Stimulated activated CD8-positive, alpha-beta memory T cell treated with anti-CD3 and anti-CD28 coated beads, Interleukin-7, amount 100 ng/mL, for 4 hours (primary cell): Measurements from ENCODE around the gene SLC6A12.
A peak's percentile ranks its signal among the peaks of the same experiment; 100 is the strongest.
"Not testable (repeated sequence)": the region's sequence is repeated elsewhere in the genome, so short reads cannot be mapped to it uniquely, and the experiment has no call there.

Experiments
- DNase-seq, 2 donors: peaks; one replicate each; pipeline ENCODE4 v3.0.0-alpha.2; 2020; ENCODE audit warnings: low read depth in 2 of 2

Gene SLC6A12

DNA sequence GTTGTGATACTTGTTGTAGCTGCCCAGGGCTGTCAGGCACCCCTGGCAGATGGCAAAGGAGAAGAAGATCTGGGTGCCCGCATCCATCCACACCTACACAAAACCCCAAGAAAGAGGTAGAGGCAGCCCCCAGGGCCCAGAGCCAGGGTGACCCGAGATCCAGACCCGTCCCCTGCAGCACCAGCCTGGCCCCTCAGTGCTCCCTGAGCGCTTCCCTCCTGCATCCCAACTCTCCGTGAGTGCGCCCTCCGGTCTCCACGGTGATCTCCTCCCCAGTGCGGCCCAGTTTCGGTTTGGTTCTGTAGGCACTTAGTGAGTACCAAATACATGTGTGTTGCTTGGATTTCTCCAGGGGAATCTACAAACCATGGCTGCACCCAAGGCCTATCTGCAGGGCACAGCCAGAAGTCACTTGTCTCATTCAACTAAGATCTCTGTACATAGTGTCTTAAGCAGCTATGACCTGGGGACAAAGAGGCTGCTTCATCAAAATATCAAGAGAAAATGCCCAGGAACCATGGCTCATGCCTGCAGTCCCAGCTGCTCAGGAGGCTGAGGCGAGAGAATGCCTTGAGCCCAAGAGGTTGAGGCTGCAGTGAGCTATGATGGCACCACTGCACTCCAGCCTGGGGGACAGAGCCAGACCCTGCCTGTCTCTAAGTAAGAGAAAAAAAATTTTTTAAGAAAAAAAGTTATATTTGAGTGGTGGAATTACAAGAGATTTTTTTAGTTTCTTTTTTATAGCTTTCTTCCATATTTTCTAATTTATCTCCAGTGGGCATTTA is 15.9 kb downstream of the SLC6A12 start:
- DNase-seq, result no peak

DNA sequence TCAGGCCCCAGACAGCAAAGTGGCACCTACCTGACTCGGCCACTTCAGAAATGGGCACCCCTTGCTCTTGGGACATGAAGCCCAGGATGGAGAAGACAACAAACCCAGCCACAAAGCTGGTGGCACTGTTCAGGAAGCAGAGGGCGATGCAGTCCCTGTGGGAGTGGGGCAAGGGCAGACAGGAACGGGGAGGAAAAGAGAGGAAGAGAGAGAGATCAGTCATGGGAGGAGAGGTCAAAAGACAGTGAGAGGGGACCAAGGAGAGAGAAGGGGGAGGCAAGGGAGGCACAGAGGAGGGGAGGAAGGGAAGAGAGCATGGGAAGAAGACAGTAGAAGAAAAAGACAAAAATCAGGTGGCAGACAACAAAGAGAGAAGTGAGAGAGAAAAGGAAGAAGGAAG is 16.6 kb downstream of the SLC6A12 start:
- DNase-seq, result no peak

DNA sequence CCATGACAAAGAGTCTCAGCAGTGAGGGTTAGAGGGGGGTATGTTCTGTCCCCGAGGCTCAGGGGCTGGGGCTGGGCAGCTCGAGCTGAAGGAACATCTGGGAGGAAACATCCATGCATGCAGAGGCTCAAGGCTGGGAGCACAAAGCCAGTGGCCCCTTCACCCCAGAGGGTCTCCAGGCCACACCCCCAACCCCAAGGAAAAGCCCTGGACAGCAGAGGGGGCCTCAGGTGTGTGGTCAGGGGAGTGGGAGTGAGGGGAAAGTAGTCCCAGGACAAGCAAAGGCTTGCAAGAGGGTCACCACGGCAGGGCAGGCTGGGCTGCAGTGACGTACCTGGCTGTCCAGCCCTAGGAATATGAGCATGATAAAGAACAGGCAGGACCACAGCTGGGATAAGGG is 17.5 kb downstream of the SLC6A12 start:
- DNase-seq, result no peak

DNA sequence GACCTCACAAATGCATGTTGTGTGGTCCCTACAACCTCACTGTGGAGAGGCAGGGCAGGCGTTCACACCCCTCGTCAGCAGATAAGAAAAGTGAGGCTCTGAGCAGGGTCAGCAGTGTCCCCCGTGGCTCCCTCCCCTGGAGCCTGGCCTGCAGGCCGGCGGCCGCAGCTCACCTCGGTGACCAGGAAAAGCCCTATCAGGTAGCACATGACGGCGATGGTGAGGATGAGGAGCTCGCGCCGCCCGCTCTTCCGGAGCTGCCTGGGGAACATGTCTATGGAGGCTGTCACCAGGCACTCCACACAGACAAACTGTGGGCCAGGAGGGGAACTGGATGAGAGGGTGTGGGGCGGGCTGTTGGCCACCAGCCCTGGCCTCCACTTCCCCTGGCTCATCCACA is 18.0 kb downstream of the SLC6A12 start:
- DNase-seq, result no peak

DNA sequence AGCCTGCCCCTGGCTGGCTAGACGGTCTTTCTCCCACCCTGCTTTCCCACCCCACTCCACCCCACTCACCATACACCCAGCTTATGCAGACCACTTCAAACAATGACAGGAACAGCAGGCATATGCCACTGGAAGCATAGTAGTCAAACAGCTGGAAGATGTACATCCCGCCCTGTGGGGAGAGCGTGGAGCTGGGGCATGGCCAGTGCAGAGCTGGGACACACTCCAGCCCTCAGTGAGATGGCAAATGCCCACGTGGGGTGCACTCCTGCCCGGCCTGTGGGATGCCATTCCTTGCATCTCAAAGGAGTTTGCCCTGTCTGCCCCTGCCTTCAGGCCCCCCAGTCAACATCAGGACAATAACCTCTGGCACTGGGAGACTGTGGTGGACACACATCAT is 18.8 kb downstream of the SLC6A12 start:
- no peak for DNase-seq

DNA sequence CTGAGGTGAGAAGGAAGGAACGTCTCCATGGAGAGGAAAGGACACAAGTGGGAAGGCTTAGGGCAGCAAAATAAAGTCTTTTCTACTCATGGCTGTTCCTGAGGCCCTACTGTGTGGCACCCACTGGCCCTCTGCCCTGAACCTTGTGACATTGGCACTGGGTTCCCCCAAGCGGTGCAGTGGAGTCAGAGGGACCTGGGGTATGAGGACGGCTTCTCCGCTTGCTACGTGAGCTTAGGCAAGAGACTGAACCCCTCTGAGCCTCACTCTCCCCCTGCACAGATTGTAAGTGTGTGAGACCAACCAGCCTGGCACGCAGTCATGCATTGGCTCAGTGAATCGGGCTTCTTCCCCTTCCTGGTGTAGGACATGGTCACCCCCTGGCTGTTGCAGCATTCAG is 19.7 kb downstream of the SLC6A12 start:
- no peak for DNase-seq

DNA sequence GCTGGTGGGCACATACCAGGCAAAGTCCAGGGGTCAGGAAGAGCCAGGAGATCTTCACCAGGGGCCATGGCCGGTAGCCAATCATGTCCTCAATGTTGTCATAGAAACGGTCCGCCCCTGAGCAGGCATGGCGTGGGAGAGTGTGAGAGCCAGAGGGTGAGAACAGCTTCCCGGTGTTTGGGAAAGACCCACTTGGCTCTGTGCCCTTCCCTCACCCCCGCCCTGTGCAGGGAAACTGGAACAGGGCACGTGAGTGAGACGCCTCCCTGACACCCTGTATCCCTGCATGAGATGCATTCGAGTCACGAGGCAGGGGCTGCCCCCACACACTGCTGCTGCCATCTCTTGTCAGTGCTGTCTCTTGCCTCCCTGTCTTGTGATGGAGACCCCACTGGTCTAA is 20.7 kb downstream of the SLC6A12 start:
- no peak for DNase-seq

DNA sequence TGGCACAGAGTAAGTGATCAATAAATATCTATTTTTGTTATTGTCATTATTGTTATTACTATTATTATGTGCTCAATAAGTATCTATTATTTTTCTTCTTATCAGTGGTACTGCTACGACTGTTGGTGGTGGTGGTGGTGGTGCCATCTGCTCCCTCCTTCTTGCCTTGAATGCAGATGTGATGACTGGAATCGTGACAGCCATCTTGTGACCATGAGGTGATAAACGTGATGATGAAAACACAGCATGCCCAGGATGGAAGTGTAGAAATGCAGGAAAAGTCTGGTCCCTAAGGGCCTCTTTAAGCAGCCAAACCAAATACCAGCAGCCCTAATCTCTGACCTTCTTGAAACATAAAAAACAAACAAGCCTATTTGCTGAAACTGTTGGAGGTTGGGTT is 22.4 kb downstream of the SLC6A12 start:
- no peak for DNase-seq

DNA sequence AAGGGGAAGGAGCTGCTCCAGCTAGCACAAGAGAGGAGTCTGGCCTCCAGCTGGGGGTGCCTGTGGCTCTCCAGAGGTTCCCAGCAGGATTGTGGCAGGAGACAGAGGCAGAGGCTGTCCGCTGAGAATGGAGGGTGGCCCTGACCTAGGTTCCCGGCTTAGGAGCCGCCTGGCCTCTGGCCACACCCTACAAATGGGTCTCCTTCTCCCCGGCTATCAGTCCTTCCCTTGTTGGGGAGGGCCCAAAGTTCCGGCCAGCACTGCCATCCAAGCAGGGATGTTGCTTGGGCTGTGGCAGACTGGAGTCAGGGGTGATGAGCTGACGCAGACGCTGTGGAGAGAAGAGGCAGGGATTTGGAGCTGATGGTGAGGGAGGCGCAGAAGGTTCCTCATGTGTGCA is 23.1 kb downstream of the SLC6A12 start:
- no peak for DNase-seq

DNA sequence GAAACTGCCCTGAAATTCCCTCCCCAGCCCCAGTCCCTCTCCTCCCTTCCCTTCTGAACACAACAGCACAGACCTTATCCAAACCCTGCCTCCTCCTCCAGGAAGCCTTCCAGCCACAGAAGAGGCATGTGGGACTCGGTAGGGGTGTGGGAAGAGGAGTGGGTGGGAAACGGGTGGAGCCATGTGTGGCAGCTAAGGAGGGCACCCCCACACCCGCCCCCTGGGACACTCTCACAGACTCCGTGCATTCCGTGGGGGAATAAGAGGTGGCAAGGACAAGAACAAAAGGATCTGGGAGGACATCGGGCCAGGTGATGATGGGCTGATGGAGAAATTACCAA is 24.4 kb downstream of the SLC6A12 start:
- DNase-seq, result no peak

DNA sequence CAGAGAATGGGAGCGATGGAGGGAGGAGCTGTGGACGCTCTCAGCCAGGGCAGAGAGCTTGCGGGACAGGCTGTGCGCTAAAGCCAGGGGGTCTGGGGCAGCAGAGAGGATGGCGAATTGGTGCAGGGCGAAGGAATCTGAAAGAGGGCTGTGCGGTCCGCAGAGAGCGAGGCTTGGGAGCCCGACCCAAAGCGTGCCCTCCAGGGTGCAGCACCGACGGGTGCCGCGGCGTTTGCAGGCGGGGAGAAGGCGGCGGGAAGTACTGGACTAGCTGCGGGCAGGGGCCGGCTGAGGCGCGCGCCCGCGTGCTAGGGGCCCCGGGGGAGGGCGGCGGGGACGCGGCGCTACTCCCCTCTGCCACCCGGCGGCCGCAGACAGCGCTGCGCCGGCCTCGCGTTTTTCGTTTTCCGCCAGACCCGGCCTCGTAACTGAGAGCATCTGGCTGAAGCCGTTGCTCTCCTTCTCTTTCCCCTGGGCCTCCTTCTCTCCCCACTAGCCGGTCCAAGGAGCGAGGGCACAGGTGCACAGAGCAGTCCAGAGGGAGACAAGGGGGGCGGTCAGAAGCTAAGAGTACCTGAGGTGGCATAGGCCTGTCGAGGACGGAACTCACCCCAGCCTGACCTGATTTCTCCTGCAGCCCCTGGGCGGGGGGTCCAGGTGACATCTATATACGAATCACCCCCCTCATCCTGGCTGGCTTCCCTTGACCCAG is 24.9 kb downstream of the SLC6A12 start:
- peak in 1 of 2 donors; percentile 7 for DNase-seq

DNA sequence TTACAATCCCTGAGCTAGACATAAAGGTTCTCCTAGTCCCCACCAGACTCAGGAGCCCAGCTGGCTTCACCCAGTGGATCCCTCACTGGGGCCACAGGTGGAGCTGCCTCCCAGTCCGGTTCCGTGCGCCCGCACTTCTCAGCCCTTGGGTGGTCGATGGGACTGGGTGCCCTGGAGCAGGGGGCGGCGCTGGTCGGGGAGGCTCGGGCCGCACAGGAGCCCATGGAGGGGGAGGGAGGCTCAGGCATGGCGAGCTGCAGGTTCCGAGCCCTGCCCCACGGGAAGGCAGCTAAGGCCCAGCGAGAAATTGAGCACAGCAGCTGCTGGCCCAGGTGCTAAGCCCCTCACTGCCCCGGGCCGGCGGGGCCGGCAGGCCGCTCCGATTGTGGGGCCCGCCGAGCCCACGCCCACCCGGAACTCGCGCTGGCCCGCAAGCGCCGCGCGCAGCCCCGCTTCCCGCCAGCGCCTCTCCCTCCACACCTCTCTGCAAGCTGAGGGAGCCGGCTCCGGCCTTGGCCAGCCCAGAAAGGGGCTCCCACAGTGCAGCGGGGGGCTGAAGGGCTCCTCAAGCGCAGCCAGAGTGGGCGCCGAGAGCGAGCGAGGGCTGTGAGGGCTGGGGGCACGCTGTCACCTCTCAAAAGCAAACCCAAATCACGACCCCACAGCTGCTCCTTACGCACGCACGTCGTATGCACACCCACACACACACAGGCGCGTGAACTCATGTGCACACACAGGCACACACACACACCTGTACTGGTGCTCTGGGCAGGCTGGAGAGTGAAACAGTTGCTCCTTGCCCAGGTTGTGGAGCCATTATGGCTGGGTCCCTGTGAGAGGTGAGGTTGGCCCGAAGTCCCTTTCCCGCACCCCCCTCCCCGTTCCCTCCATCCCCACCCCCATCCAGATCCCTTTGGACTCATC is 25.7 kb downstream of the SLC6A12 start:
- not testable (repeated sequence) for DNase-seq

DNA sequence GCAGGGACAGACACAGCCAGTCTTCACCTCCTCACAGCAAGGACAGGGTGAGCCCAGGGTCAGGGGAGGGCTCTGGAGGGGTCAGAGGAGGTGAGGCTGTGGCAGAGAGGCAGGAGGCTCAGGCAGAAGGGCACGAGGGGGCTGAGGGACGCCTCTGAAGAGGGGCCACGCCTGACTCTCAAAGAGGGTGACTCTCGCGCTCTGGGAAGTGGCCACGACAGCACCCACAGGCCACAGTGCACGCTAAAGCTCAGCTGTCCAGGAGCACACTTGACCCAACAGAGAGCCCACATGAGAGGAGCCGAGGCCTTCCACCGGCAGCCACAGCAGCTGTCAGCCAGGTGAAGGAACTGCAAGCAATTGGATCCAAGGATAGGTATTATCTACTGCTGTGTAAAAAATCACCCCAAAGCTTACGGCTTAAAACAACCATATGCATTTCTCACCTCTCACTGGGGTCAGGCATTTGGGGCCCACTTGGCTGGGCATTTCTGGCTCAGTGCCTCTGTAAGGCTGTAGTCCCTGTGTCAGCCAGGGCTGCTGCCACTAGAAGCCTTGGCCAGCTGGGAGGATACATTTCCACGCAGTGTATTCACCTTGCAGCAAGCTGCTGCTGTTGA is 27.8 kb downstream of the SLC6A12 start:
- DNase-seq, result no peak

DNA sequence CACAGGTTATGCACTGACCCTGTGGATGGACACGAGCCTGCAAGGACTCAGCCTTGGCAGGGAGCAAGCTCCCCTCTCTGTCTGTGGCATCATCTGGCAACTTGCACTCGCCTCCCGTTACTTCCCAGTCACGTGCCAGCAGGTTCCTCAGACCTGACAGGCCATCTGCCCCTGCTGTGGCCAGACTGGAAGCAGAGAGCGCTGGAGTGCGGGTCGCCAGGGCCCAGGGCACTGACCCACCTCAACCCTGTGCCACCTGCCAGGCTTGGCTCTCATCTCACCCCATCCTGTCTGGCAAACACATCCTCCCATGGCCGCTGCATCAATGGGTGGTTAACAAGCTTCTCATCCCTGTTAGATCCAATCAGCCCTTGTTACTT is 28.4 kb downstream of the SLC6A12 start:
- DNase-seq, result no peak

DNA sequence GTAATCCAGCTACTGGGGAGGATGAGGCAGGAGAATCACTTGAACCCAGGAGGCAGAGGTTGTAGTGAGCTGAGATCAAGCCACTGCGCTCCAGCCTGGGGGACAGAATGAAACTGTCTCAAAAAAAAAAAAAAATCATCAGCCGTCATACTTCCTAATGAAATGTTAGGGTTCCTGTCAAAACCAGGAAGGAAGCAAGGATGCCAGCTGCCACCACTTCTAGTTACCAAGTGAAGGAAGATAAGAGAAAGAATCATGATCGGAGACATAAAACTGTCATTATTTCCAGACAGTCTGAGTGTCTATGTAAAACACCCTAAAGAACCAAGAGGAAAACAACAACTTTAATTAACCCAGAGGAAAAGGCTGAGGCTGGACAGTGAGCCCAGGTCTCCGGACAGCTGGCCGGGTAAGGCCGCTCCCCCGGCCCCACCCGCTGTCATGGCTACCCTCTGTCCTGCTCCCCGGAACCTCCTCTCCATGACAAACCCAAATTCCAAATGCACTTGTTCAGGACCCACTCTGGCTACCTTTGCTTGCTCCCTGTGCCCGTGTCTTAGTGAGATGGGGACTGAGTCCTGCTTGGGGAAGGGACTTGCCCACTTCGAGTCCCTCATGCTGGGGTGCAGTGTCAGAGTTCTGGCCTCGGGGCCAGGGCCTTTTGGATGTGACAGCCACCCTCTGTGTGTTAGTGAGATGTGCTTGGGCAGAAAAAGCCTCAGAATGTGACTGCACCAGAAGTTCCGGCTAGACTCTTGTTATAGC is 29.0 kb downstream of the SLC6A12 start:
- DNase-seq, result no peak

DNA sequence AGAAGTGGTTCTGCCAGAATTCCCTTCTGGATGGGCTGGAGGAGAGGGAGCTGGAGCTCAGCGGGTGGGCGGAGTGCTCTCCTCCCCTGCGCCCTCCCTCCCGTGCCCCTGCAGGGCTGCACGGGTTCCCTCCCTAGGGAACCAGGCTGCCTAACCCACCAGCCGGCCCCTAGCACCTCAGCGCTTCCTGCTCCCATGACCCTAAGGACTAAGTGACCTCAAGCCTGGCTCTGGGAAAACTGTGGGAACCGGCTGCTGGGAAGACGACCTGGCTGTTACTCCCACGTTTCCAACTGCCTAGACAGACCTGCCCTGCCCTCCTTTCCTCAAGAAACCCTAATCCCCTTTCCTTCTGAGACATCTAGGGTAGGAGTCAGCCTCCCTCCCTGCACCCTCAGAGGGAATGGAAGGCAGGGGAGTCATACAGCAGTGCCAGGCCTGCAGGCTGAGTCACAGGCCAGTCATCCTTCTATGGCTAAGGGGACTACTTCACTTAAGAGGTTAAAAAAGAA is 31.5 kb downstream of the SLC6A12 start:
- no peak for DNase-seq

DNA sequence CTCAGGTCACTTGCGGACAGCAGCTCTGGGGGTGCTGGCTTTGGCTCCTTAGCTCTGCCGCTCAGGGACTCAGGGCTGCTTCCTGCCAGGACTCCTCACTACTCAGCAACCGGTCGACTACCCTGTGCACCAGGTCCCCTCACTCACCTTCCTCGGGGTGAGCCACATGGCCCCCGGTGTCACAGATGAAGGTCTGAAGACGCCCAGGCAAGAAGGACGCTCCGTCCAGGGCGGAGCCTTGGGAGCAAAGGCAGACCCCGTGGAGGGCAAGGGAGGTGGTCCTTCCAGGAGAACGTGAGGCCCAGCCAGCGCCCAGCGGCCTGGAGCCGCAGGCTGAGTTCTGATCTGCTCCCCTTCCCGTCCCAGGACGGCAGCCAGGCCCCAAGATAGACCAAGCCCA is 32.0 kb downstream of the SLC6A12 start:
- no peak for DNase-seq

DNA sequence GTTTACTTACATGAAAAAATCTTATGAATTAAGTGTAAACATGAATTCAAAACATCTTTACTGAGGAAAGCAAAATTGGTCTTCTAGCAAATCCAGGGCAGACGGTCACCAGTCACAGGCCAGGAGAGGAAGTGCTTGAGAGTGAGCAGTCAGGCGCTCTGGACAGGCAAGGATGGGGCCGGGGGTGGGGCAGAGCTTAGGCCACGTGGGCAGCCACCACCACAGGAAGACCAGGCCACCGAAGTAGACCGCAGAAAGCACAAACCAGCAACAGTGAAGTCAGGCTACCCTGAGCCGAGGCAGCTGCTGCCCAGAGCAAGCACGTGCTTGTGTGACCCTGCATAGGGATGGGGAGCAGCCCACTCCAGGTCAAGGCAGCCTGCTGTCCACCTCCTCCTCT is 33.5 kb downstream of the SLC6A12 start:
- no peak for DNase-seq

DNA sequence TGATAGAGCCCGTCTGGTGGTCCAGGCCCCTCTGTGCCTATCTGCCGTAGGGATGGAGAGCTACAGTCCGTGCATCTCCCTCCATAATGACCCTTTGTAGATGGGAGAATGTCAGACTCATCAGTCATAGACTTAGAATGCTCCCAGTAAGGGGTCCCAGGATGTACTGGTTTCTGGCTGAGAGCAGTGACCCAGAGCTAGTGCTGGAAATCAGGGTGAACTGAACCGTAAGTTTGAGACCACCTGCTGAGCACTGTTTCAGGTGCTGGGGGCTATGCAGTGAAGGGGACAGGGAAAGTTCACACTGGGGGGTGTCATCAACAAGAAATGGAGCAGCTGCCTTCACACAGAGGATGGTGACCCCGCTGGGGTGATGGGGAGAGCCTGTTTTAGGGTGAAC is 34.1 kb downstream of the SLC6A12 start:
- no peak for DNase-seq

DNA sequence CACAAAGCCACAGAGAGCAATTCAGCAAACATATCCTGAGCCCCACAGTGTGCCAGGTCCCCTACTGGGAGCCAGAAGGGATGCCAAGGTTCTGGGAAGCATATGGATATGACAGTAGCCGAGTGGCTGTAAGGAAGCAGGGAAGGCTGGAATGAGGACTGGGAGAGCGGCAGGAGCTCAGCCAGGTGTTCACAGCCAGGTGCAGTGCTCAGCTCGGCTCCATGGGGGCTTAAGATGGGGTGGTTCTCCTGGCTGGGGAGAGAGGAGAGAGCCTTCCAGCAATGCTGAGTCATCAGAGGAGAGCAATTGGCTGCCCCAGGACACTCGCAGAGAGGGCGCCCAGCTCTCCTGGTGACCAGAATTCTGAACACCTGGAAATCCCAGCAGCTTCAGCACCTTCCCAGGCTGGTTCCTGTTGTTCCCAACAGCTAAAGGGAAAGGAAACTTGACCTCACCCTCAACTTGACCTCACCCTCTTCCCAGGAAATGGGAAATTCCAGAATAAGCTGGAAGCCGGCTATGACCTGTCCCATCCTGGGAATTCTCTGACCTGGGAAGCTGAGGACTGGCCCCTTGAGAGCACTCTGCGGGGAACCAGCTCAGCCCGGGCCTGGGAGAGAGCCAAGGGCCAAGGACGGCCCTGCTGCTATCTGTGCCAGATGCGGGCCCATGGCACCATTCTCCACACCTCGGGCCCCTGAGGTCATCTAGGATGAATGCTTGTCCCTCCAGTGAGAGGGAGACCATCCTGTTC is 34.6 kb downstream of the SLC6A12 start:
- DNase-seq, result no peak

DNA sequence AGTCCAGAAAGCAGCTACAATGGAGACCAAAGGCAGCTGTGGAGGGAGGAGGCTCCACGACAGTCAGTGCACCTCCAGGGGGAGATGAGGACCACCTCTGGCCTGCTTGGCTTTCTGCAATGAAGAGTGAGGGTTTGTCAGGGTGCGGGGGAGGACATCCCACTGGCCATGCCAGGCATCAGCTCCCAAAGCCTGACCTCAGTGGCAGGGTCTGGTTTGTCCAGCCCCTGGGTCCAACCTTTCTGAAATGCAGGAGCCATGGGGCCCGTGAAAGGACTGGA is 35.2 kb downstream of the SLC6A12 start:
- no peak for DNase-seq
